Measurements from ENCODE around the gene HES6. TPM values are rescaled to one million over a fixed set of nuclear protein-coding genes. Genes with fewer than 3 reads are reported as not detected.

The HES6 gene
- polyA plus RNA-seq, 1 donor (not counting 4 experiments of a cell fraction or from before 2014, with no cell fraction given): 0.80 TPM

DNA sequence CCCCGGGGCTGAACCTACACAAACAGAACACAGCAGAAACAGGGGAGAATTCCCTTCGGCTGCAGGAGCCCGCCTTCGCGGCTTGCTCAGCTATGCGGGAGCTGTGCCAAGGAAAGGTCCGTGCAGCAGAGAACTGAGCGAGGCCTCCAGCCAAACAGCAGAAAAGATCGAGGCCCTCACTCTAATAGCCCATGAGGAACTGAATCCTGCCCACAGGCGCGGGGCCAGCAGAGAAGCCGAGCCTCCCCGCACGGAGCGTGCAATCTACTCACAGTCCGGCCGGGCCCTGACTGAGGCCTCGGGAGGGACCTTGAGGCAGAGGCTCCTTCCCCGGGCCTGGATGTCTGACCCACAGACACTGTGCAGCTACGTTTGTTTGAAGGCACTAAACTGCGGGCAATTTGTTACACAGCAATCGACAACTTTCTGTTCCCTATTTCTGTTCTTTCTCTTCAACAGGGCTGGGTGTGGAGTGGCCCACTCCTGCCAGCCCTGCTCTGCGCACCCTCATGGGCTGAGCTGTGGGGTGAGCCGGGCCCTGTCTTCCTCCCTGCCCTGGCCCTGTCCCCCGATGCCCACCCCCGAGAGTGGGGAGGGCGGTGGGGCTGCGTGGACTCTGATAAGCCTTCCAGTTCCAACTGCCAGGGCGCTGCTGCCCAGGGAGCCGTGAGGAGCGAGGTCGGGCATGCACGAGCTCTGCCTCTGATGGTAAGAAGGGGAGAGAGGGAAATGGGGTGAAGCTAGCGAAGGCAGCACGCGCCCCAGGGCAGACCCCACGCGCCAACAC, 13.7 kb downstream of the HES6 start:
- Histone ChIP-seq H3K9me1 (ENCODE audit: control insufficient read depth, extremely low read depth, insufficient read depth, low read length) (no peaks in the 10 kb centered on the region), H3K36me3 (ENCODE audit: control insufficient read depth in 2 of 2, extremely low read depth in 1 of 2, insufficient read depth in 2 of 2, low read length in 2 of 2) (no peaks in the 10 kb centered on the region), H4K20me1 (ENCODE audit: control insufficient read depth, extremely low read depth, insufficient read depth, low read length) (no peaks in the 10 kb centered on the region), H3K9ac (ENCODE audit: control insufficient read depth, extremely low read depth, insufficient read depth, low read length) (no peak overlapping the region), H3K9me3 (ENCODE audit: control insufficient read depth, low read depth, low read length) (no peaks in the 10 kb centered on the region), H3K4me1 (ENCODE audit: control insufficient read depth, extremely low read depth, insufficient read depth, low read length) (peaks cover 3% of the 10 kb centered on the region), H3K27me3 (ENCODE audit: control insufficient read depth, extremely low read depth, insufficient read depth, low read length) (peaks cover 34% of the 10 kb centered on the region), H3K79me2 (ENCODE audit: control insufficient read depth, insufficient read depth, low read length) (no peaks in the 10 kb centered on the region), H3K4me3 (ENCODE audit: control insufficient read depth in 2 of 3, extremely low read depth in 1 of 3, insufficient read depth in 2 of 3, low read depth in 1 of 3, low read length in 3 of 3) (no peak overlapping the region), H3K27ac (ENCODE audit: control insufficient read depth, insufficient read depth, low read length) (no peak overlapping the region), H3K4me2 (ENCODE audit: control insufficient read depth, extremely low read depth, insufficient read depth, low read depth, low read length) (no peak overlapping the region), H2AFZ (ENCODE audit: control insufficient read depth, low read length) (no peak overlapping the region)
- TF ChIP-seq EZH2 (IDR thresholded peaks at IDR 0.05; ENCODE audit: low read length): no peak
- TF ChIP-seq, protein P1, sequence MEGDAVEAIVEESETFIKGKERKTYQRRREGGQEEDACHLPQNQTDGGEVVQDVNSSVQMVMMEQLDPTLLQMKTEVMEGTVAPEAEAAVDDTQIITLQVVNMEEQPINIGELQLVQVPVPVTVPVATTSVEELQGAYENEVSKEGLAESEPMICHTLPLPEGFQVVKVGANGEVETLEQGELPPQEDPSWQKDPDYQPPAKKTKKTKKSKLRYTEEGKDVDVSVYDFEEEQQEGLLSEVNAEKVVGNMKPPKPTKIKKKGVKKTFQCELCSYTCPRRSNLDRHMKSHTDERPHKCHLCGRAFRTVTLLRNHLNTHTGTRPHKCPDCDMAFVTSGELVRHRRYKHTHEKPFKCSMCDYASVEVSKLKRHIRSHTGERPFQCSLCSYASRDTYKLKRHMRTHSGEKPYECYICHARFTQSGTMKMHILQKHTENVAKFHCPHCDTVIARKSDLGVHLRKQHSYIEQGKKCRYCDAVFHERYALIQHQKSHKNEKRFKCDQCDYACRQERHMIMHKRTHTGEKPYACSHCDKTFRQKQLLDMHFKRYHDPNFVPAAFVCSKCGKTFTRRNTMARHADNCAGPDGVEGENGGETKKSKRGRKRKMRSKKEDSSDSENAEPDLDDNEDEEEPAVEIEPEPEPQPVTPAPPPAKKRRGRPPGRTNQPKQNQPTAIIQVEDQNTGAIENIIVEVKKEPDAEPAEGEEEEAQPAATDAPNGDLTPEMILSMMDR (optimal IDR thresholded peaks at IDR 0.05 in 1 of 3, IDR thresholded peaks at IDR 0.05 in 1 of 3, conservative IDR thresholded peaks at IDR 0.05 in 1 of 3; ENCODE audit: extremely low read depth in 1 of 3, insufficient read depth in 2 of 3, low read length in 3 of 3): no peak
- dilution Hi-C loops (cut with MboI; ENCODE audit: extremely low pct_ligation_motif_present, low sequenced_read_pairs): no loop called here
- no peak for FAIRE-seq
- no peak for DNase-seq (ENCODE audit: low read depth, low spot score)

DNA sequence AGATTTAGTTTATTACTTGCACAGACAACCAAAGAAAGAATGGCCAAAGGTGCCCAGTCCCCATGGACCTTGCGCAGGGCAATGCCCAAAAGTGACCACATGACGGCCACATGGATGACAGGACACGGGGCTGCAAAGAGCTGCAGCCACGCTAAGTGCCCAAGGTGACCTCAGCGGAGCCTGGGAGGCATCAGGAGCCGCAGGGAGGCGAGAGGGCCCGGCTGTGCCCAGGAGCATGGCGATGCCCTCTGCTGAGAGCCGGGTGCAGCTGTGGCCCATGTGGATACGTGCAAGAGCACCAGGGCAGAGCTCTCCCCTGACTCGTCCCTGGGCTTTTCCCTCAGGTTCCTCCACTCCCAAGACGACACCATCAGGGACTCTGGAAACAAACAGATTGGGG, 14.7 kb downstream of the HES6 start:
- TF ChIP-seq EZH2 (IDR thresholded peaks at IDR 0.05; ENCODE audit: low read length): no peak
- TF ChIP-seq, protein P1 (optimal IDR thresholded peaks at IDR 0.05 in 1 of 3, IDR thresholded peaks at IDR 0.05 in 1 of 3, conservative IDR thresholded peaks at IDR 0.05 in 1 of 3; ENCODE audit: extremely low read depth in 1 of 3, insufficient read depth in 2 of 3, low read length in 3 of 3): no peak
- Histone ChIP-seq H3K4me3 (ENCODE audit: control insufficient read depth in 2 of 3, extremely low read depth in 1 of 3, insufficient read depth in 2 of 3, low read depth in 1 of 3, low read length in 3 of 3) (no peak overlapping the region), H2AFZ (ENCODE audit: control insufficient read depth, low read length) (no peak overlapping the region), H3K27me3 (ENCODE audit: control insufficient read depth, extremely low read depth, insufficient read depth, low read length) (peaks cover 27% of the 10 kb centered on the region), H3K9ac (ENCODE audit: control insufficient read depth, extremely low read depth, insufficient read depth, low read length) (no peak overlapping the region), H3K27ac (ENCODE audit: control insufficient read depth, insufficient read depth, low read length) (no peak overlapping the region), H3K9me1 (ENCODE audit: control insufficient read depth, extremely low read depth, insufficient read depth, low read length) (no peaks in the 10 kb centered on the region), H3K4me2 (ENCODE audit: control insufficient read depth, extremely low read depth, insufficient read depth, low read depth, low read length) (no peak overlapping the region), H3K79me2 (ENCODE audit: control insufficient read depth, insufficient read depth, low read length) (no peaks in the 10 kb centered on the region), H4K20me1 (ENCODE audit: control insufficient read depth, extremely low read depth, insufficient read depth, low read length) (no peaks in the 10 kb centered on the region), H3K4me1 (ENCODE audit: control insufficient read depth, extremely low read depth, insufficient read depth, low read length) (peaks cover 3% of the 10 kb centered on the region), H3K9me3 (ENCODE audit: control insufficient read depth, low read depth, low read length) (no peaks in the 10 kb centered on the region), H3K36me3 (ENCODE audit: control insufficient read depth in 2 of 2, extremely low read depth in 1 of 2, insufficient read depth in 2 of 2, low read length in 2 of 2) (no peaks in the 10 kb centered on the region)
- no peak for FAIRE-seq
- dilution Hi-C loops (cut with MboI; ENCODE audit: extremely low pct_ligation_motif_present, low sequenced_read_pairs): no loop called here
- DNase-seq (ENCODE audit: low read depth, low spot score): no peak

Data from keratinocyte (primary cell).